MG63 (cell line): ENCODE measurements around the gene SMIM1. TPM values are rescaled to one million over a fixed set of nuclear protein-coding genes. Genes with fewer than 3 reads are reported as not detected.
"Not testable (repeated sequence)": the region's sequence is repeated elsewhere in the genome, so short reads cannot be mapped to it uniquely, and the experiment has no call there.

Source experiments
- DNase-seq: peaks from one replicate; pipeline ENCODE4 v3.0.0-alpha.2; 2020
- H3K27me3 ChIP-seq: fragments of 250-450 bp; sonication (Bioruptor Pico); 2 replicates; pipeline ENCODE4 v1.5.1; 2020; ENCODE audit warnings: mild to moderate bottlenecking, moderate library complexity
- H3K36me3 ChIP-seq: fragments of 250-450 bp; sonication (Bioruptor Pico); 2 replicates; pipeline ENCODE4 v1.5.1; 2020; ENCODE audit warnings: mild to moderate bottlenecking, moderate library complexity
- H3K4me3 ChIP-seq: fragments of 250-450 bp; sonication (Bioruptor Pico); 2 replicates; pipeline ENCODE4 v1.5.1; 2020; ENCODE audit warnings: mild to moderate bottlenecking, moderate library complexity
- H3K9me3 ChIP-seq: fragments of 250-450 bp; sonication (Bioruptor Pico); 2 replicates; pipeline ENCODE4 v1.5.1; 2020; ENCODE audit warnings: mild to moderate bottlenecking, moderate library complexity
- total RNA-seq: library from RNA; depleted of rRNA; stranded (reverse); fragments of >200 nt; shearing (Covaris generic); gene quantifications from 2 replicates; pipeline ENCODE4 v1.2.3, GENCODE V29; 2014; ENCODE audit warnings: low replicate concordance

Gene SMIM1
- total RNA-seq, 1 experiment from 2014 or later, result not detected

GRCh38 chr1:3746830-3747521 is 25.6 kb upstream of the SMIM1 start:
- Histone ChIP-seq H3K36me3 (peaks cover 8% of the 10 kb centered on the region), H3K9me3 (no peaks in the 10 kb centered on the region), H3K27me3 (no peaks in the 10 kb centered on the region), H3K4me3 (peak overlapping the region; percentile 70)
- peak; percentile 91 for DNase-seq

- Histone ChIP-seq H3K27me3 (no peaks in the 10 kb centered on the region), H3K36me3 (peaks cover 5% of the 10 kb centered on the region; the same call in 1 of the 2 replicates), H3K9me3 (no peaks in the 10 kb centered on the region), H3K4me3 (peak overlapping the region; percentile 70)
- DNase-seq, result no peak
Measured at GRCh38 chr1:3747522-3747848, 25.1 kb upstream of the SMIM1 start.

GRCh38 chr1:3747903-3748302 is 24.6 kb upstream of the SMIM1 start:
- Histone ChIP-seq H3K27me3 (no peaks in the 10 kb centered on the region), H3K9me3 (no peaks in the 10 kb centered on the region), H3K36me3 (peaks cover under 1% of the 10 kb centered on the region; the same call in 1 of the 2 replicates), H3K4me3 (peak overlapping the region; percentile 70)
- DNase-seq, result no peak

GRCh38 chr1:3748316-3748900 is 24.1 kb upstream of the SMIM1 start:
- DNase-seq, H3K9me3 ChIP-seq, H3K27me3 ChIP-seq, H3K4me3 ChIP-seq, H3K36me3 ChIP-seq: not testable (repeated sequence)

GRCh38 chr1:3749512-3749911 is 23.0 kb upstream of the SMIM1 start:
- no peaks in the 10 kb centered on the region for H3K9me3 ChIP-seq
- no peak for DNase-seq
- H3K27me3 ChIP-seq, result no peaks in the 10 kb centered on the region
- H3K4me3 ChIP-seq, result no peak overlapping the region
- no peaks in the 10 kb centered on the region for H3K36me3 ChIP-seq

- H3K27me3 ChIP-seq, result no peaks in the 10 kb centered on the region
- no peaks in the 10 kb centered on the region for H3K9me3 ChIP-seq
- DNase-seq, result no peak
- no peaks in the 10 kb centered on the region for H3K36me3 ChIP-seq
- no peak overlapping the region for H3K4me3 ChIP-seq
Measured at GRCh38 chr1:3750741-3751140, 21.8 kb upstream of the SMIM1 start.

- DNase-seq, result no peak
- no peaks in the 10 kb centered on the region for H3K27me3 ChIP-seq
- H3K36me3 ChIP-seq, result no peaks in the 10 kb centered on the region
- H3K4me3 ChIP-seq, result no peak within 1 kb of the TSS
- no peaks in the 10 kb centered on the region for H3K9me3 ChIP-seq
Measured at GRCh38 chr1:3752400-3752945, 20.1 kb upstream of the SMIM1 start, which contains the start of gene CCDC27. CCDC27 (plus strand) TSS chr1:3752450; CDS start chr1:3752482, 32 bp downstream.

- H3K4me3 ChIP-seq, result no peak overlapping the region
- no peak for DNase-seq
Measured at GRCh38 chr1:3753656-3754454, 18.7 kb upstream of the SMIM1 start.

GRCh38 chr1:3756394-3756793 is 16.2 kb upstream of the SMIM1 start:
- Histone ChIP-seq H3K9me3 (peaks cover 4% of the 10 kb centered on the region; the same call in 1 of the 2 replicates), H3K36me3 (no peaks in the 10 kb centered on the region), H3K27me3 (no peaks in the 10 kb centered on the region; the same call in 1 of the 2 replicates), H3K4me3 (no peak overlapping the region)
- no peak for DNase-seq

More at GRCh38 chr1:3753656-3754454, 18.7 kb upstream of the SMIM1 start:
- Histone ChIP-seq H3K27me3 (no peaks in the 10 kb centered on the region), H3K36me3 (no peaks in the 10 kb centered on the region), H3K9me3 (no peaks in the 10 kb centered on the region)

GRCh38 chr1:3759164-3759563 is 13.4 kb upstream of the SMIM1 start:
- DNase-seq, result no peak

GRCh38 chr1:3759796-3760195 is 12.8 kb upstream of the SMIM1 start:
- no peak overlapping the region for H3K4me3 ChIP-seq
- peaks cover 4% of the 10 kb centered on the region; the same call in 1 of the 2 replicates for H3K9me3 ChIP-seq
- no peaks in the 10 kb centered on the region for H3K36me3 ChIP-seq
- H3K27me3 ChIP-seq, result no peaks in the 10 kb centered on the region; the same call in 1 of the 2 replicates
- DNase-seq, result no peak

More at GRCh38 chr1:3759164-3759563, 13.4 kb upstream of the SMIM1 start:
- Histone ChIP-seq H3K4me3 (no peak overlapping the region), H3K36me3 (no peaks in the 10 kb centered on the region), H3K9me3 (peaks cover 4% of the 10 kb centered on the region; the same call in 1 of the 2 replicates), H3K27me3 (no peaks in the 10 kb centered on the region; the same call in 1 of the 2 replicates)

- H3K9me3 ChIP-seq, result peaks cover 4% of the 10 kb centered on the region; the same call in 1 of the 2 replicates
- no peak for DNase-seq
- no peak overlapping the region for H3K4me3 ChIP-seq
- H3K36me3 ChIP-seq, result no peaks in the 10 kb centered on the region
- H3K27me3 ChIP-seq, result no peaks in the 10 kb centered on the region; the same call in 1 of the 2 replicates
Measured at GRCh38 chr1:3761296-3762010, 11.1 kb upstream of the SMIM1 start.

- H3K36me3 ChIP-seq, result no peaks in the 10 kb centered on the region
- peaks cover 4% of the 10 kb centered on the region; the same call in 1 of the 2 replicates for H3K9me3 ChIP-seq
- DNase-seq, result no peak
- H3K27me3 ChIP-seq, result no peaks in the 10 kb centered on the region; the same call in 1 of the 2 replicates
- H3K4me3 ChIP-seq, result no peak overlapping the region
Measured at GRCh38 chr1:3762151-3762872, 10.2 kb upstream of the SMIM1 start.

- H3K36me3 ChIP-seq, result no peaks in the 10 kb centered on the region
- no peaks in the 10 kb centered on the region; the same call in 1 of the 2 replicates for H3K27me3 ChIP-seq
- H3K9me3 ChIP-seq, result peaks cover 4% of the 10 kb centered on the region; the same call in 1 of the 2 replicates
- no peak overlapping the region for H3K4me3 ChIP-seq
- no peak for DNase-seq
Measured at GRCh38 chr1:3762873-3763228, 9.7 kb upstream of the SMIM1 start.

GRCh38 chr1:3763351-3764125 is 9.0 kb upstream of the SMIM1 start:
- H3K9me3 ChIP-seq, result peaks cover 4% of the 10 kb centered on the region; the same call in 1 of the 2 replicates
- H3K27me3 ChIP-seq, result no peaks in the 10 kb centered on the region; the same call in 1 of the 2 replicates
- no peak for DNase-seq
- H3K36me3 ChIP-seq, result no peaks in the 10 kb centered on the region
- H3K4me3 ChIP-seq, result no peak overlapping the region
